Measurements from ENCODE around the gene FREM3. TPM values are rescaled to one million over a fixed set of nuclear protein-coding genes. Genes with fewer than 3 reads are reported as not detected.

The FREM3 gene
- total RNA-seq, 2 experiments from 2014 or later = not detected

- DNase-seq = peak in 1 of 14 experiments; percentile 23
- ChIA-PET CTCF (no interaction called here), POLR2A (no interaction called here)
- TF ChIP-seq CTCF (IDR thresholded peaks at IDR 0.05) = no peak
- Histone ChIP-seq H3K27ac (ENCODE audit: low read depth in 1 of 2, low read length in 2 of 2) (no peak overlapping the region), H3K9me3 (ENCODE audit: control insufficient read depth in 1 of 2, insufficient read depth in 1 of 2, low read length in 2 of 2) (no peaks in the 10 kb centered on the region), H3K4me3 (ENCODE audit: low read length) (no peak overlapping the region), H3K27me3 (ENCODE audit: control insufficient read depth in 1 of 2, insufficient read depth in 2 of 2, low read length in 2 of 2) (no peaks in the 10 kb centered on the region), H3K4me1 (ENCODE audit: insufficient read depth, low read length) (no peaks in the 10 kb centered on the region), H3K36me3 (ENCODE audit: insufficient read depth, low read length) (no peaks in the 10 kb centered on the region)
- Mint-ChIP-seq H3K36me3 (ENCODE audit: low read depth) (no peaks in the 10 kb centered on the region), H3K9me3 (peaks cover 2% of the 10 kb centered on the region), H3K27me3 (peaks cover 5% of the 10 kb centered on the region), H3K27ac (no peak overlapping the region), H3K4me3 (no peak overlapping the region), H3K4me1 (ENCODE audit: low read depth) (no peaks in the 10 kb centered on the region)
- intact Hi-C loops (cut with DNase I, micrococcal nuclease) = no loop called here
- ATAC-seq (ENCODE audit: poor library complexity) = no peak
These were observed 83.7 kb downstream of the FREM3 start for GRCh38 chr4:143616771-143617170.

- H3K27ac ChIP-seq (ENCODE audit: low read depth in 1 of 2, low read length in 2 of 2) = no peak overlapping the region
- H3K36me3 ChIP-seq (ENCODE audit: insufficient read depth, low read length) = no peaks in the 10 kb centered on the region
- Mint-ChIP-seq H3K27ac (no peak overlapping the region), H3K4me3 (no peak overlapping the region), H3K36me3 (ENCODE audit: low read depth) (no peaks in the 10 kb centered on the region), H3K4me1 (ENCODE audit: low read depth) (no peaks in the 10 kb centered on the region), H3K27me3 (no peaks in the 10 kb centered on the region), H3K9me3 (no peaks in the 10 kb centered on the region)
- no peak for TF ChIP-seq CTCF (IDR thresholded peaks at IDR 0.05)
- ChIA-PET POLR2A (no interaction called here), CTCF (no interaction called here)
- no peaks in the 10 kb centered on the region for H3K27me3 ChIP-seq (ENCODE audit: control insufficient read depth in 1 of 2, insufficient read depth in 2 of 2, low read length in 2 of 2)
- DNase-seq (no peak), ATAC-seq (ENCODE audit: poor library complexity) (no peak)
- H3K4me1 ChIP-seq (ENCODE audit: insufficient read depth, low read length) = no peaks in the 10 kb centered on the region
- no peak overlapping the region for H3K4me3 ChIP-seq (ENCODE audit: low read length)
- H3K9me3 ChIP-seq (ENCODE audit: control insufficient read depth in 1 of 2, insufficient read depth in 1 of 2, low read length in 2 of 2) = peaks cover 0 to 11% of the 10 kb centered on the region in 2 experiments
- intact Hi-C loops (cut with DNase I, micrococcal nuclease) = no loop called here
These were observed 91.0 kb downstream of the FREM3 start for GRCh38 chr4:143609492-143609891.

- no peak overlapping the region for H3K4me3 ChIP-seq (ENCODE audit: low read length)
- intact Hi-C loops (cut with DNase I, micrococcal nuclease) = no loop called here
- no peak for ATAC-seq (ENCODE audit: poor library complexity)
These were observed 94.0 kb downstream of the FREM3 start for GRCh38 chr4:143606480-143606879.

More at GRCh38 chr4:143606480-143606879, 94.0 kb downstream of the FREM3 start:
- Mint-ChIP-seq H3K36me3 (ENCODE audit: low read depth) (no peaks in the 10 kb centered on the region), H3K9me3 (no peaks in the 10 kb centered on the region), H3K4me1 (ENCODE audit: low read depth) (no peaks in the 10 kb centered on the region), H3K4me3 (no peak overlapping the region), H3K27ac (no peak overlapping the region), H3K27me3 (peaks cover 5% of the 10 kb centered on the region)
- H3K27ac ChIP-seq (ENCODE audit: low read depth in 1 of 2, low read length in 2 of 2) = no peak overlapping the region
- no peaks in the 10 kb centered on the region for H3K36me3 ChIP-seq (ENCODE audit: insufficient read depth, low read length)
- H3K4me1 ChIP-seq (ENCODE audit: insufficient read depth, low read length) = no peaks in the 10 kb centered on the region
- no peak for DNase-seq
- H3K9me3 ChIP-seq (ENCODE audit: control insufficient read depth in 1 of 2, insufficient read depth in 1 of 2, low read length in 2 of 2) = peaks cover 0 to 11% of the 10 kb centered on the region in 2 experiments
- H3K27me3 ChIP-seq (ENCODE audit: control insufficient read depth in 1 of 2, insufficient read depth in 2 of 2, low read length in 2 of 2) = no peaks in the 10 kb centered on the region
- ChIA-PET CTCF (no interaction called here), POLR2A (no interaction called here)
- TF ChIP-seq CTCF (IDR thresholded peaks at IDR 0.05) = no peak

Data from CD4-positive, alpha-beta T cell (primary cell).